Activated naive CD8-positive, alpha-beta T cell (primary cell): ENCODE data around the gene FAM209B.

Experiments used
- H3K27ac Mint-ChIP-seq: one replicate; pipeline ENCODE4 v1.8.0; 2021; ENCODE audit warnings: mixed read lengths
- H3K27me3 Mint-ChIP-seq: one replicate; pipeline ENCODE4 v1.8.0; 2021; ENCODE audit warnings: mixed read lengths
- H3K36me3 Mint-ChIP-seq: one replicate; pipeline ENCODE4 v1.8.0; 2021; ENCODE audit warnings: mixed read lengths
- H3K4me1 Mint-ChIP-seq: one replicate; pipeline ENCODE4 v1.8.0; 2021; ENCODE audit warnings: low read depth, mixed read lengths
- H3K4me3 Mint-ChIP-seq: one replicate; pipeline ENCODE4 v1.8.0; 2021; ENCODE audit warnings: mild to moderate bottlenecking, mixed read lengths
- H3K9me3 Mint-ChIP-seq: one replicate; pipeline ENCODE4 v1.8.0; 2021; ENCODE audit warnings: low read depth, mixed read lengths

Gene FAM209B

GRCh38 chr20:56565511-56565910 is 32.5 kb downstream of the FAM209B start:
- Mint-ChIP-seq H3K4me3 (no peak overlapping the region), H3K27me3 (peaks cover 5% of the 10 kb centered on the region), H3K4me1 (no peaks in the 10 kb centered on the region), H3K27ac (no peak overlapping the region), H3K36me3 (no peaks in the 10 kb centered on the region), H3K9me3 (no peaks in the 10 kb centered on the region)

- Mint-ChIP-seq H3K4me3 (no peak overlapping the region), H3K27me3 (peaks cover 7% of the 10 kb centered on the region), H3K27ac (no peak overlapping the region), H3K36me3 (no peaks in the 10 kb centered on the region), H3K4me1 (no peaks in the 10 kb centered on the region), H3K9me3 (no peaks in the 10 kb centered on the region)
Measured at GRCh38 chr20:56566621-56567020, 33.6 kb downstream of the FAM209B start.

GRCh38 chr20:56570832-56571231 is 37.8 kb downstream of the FAM209B start:
- peaks cover 14% of the 10 kb centered on the region for H3K27me3 Mint-ChIP-seq
- H3K9me3 Mint-ChIP-seq = no peaks in the 10 kb centered on the region
- H3K27ac Mint-ChIP-seq = no peak overlapping the region
- no peaks in the 10 kb centered on the region for H3K36me3 Mint-ChIP-seq
- no peak overlapping the region for H3K4me3 Mint-ChIP-seq
- H3K4me1 Mint-ChIP-seq = no peaks in the 10 kb centered on the region

GRCh38 chr20:56572172-56572571 is 39.1 kb downstream of the FAM209B start:
- Mint-ChIP-seq H3K4me3 (no peak overlapping the region), H3K4me1 (no peaks in the 10 kb centered on the region), H3K27ac (no peak overlapping the region), H3K9me3 (no peaks in the 10 kb centered on the region), H3K27me3 (peaks cover 17% of the 10 kb centered on the region), H3K36me3 (no peaks in the 10 kb centered on the region)

- Mint-ChIP-seq H3K4me3 (no peak overlapping the region), H3K4me1 (no peaks in the 10 kb centered on the region), H3K36me3 (no peaks in the 10 kb centered on the region), H3K27me3 (peaks cover 12% of the 10 kb centered on the region), H3K9me3 (no peaks in the 10 kb centered on the region), H3K27ac (no peak overlapping the region)
Measured at GRCh38 chr20:56573986-56574385, 40.9 kb downstream of the FAM209B start.

GRCh38 chr20:56574531-56575142 is 41.6 kb downstream of the FAM209B start:
- no peak overlapping the region for H3K27ac Mint-ChIP-seq
- no peaks in the 10 kb centered on the region for H3K9me3 Mint-ChIP-seq
- H3K27me3 Mint-ChIP-seq = peaks cover 12% of the 10 kb centered on the region
- no peak overlapping the region for H3K4me3 Mint-ChIP-seq
- no peaks in the 10 kb centered on the region for H3K4me1 Mint-ChIP-seq
- H3K36me3 Mint-ChIP-seq = no peaks in the 10 kb centered on the region

- no peaks in the 10 kb centered on the region for H3K9me3 Mint-ChIP-seq
- no peak overlapping the region for H3K27ac Mint-ChIP-seq
- H3K36me3 Mint-ChIP-seq = no peaks in the 10 kb centered on the region
- H3K4me3 Mint-ChIP-seq = no peak overlapping the region
- H3K4me1 Mint-ChIP-seq = no peaks in the 10 kb centered on the region
- peaks cover 12% of the 10 kb centered on the region for H3K27me3 Mint-ChIP-seq
Measured at GRCh38 chr20:56575157-56575556, 42.1 kb downstream of the FAM209B start.

- no peaks in the 10 kb centered on the region for H3K4me1 Mint-ChIP-seq
- H3K27me3 Mint-ChIP-seq = peaks cover 14% of the 10 kb centered on the region
- H3K36me3 Mint-ChIP-seq = no peaks in the 10 kb centered on the region
Measured at GRCh38 chr20:56575961-56576360, 42.9 kb downstream of the FAM209B start.

GRCh38 chr20:56579301-56579710 is 46.3 kb downstream of the FAM209B start:
- Mint-ChIP-seq H3K4me1 (no peaks in the 10 kb centered on the region), H3K9me3 (no peaks in the 10 kb centered on the region), H3K27ac (no peak overlapping the region), H3K36me3 (no peaks in the 10 kb centered on the region), H3K27me3 (peaks cover 9% of the 10 kb centered on the region), H3K4me3 (no peak overlapping the region)

More at GRCh38 chr20:56575961-56576360, 42.9 kb downstream of the FAM209B start:
- Mint-ChIP-seq H3K4me3 (no peak overlapping the region), H3K27ac (no peak overlapping the region), H3K9me3 (no peaks in the 10 kb centered on the region)

GRCh38 chr20:56580226-56580625 is 47.2 kb downstream of the FAM209B start:
- Mint-ChIP-seq H3K27me3 (peaks cover 6% of the 10 kb centered on the region), H3K27ac (no peak overlapping the region), H3K9me3 (no peaks in the 10 kb centered on the region)

GRCh38 chr20:56581701-56582100 is 48.7 kb downstream of the FAM209B start:
- H3K36me3 Mint-ChIP-seq = no peaks in the 10 kb centered on the region
- no peak overlapping the region for H3K4me3 Mint-ChIP-seq
- H3K4me1 Mint-ChIP-seq = no peaks in the 10 kb centered on the region
- peaks cover 2% of the 10 kb centered on the region for H3K27me3 Mint-ChIP-seq
- no peaks in the 10 kb centered on the region for H3K9me3 Mint-ChIP-seq
- H3K27ac Mint-ChIP-seq = no peak overlapping the region

More at GRCh38 chr20:56580226-56580625, 47.2 kb downstream of the FAM209B start:
- Mint-ChIP-seq H3K4me1 (no peaks in the 10 kb centered on the region), H3K4me3 (no peak overlapping the region), H3K36me3 (no peaks in the 10 kb centered on the region)

GRCh38 chr20:56582542-56582941 is 49.5 kb downstream of the FAM209B start:
- Mint-ChIP-seq H3K4me1 (no peaks in the 10 kb centered on the region), H3K36me3 (no peaks in the 10 kb centered on the region), H3K9me3 (no peaks in the 10 kb centered on the region), H3K27me3 (peaks cover 2% of the 10 kb centered on the region), H3K27ac (no peak overlapping the region), H3K4me3 (no peak overlapping the region)

GRCh38 chr20:56584916-56585315 is 51.9 kb downstream of the FAM209B start:
- no peaks in the 10 kb centered on the region for H3K36me3 Mint-ChIP-seq
- no peaks in the 10 kb centered on the region for H3K9me3 Mint-ChIP-seq
- H3K27ac Mint-ChIP-seq = no peak overlapping the region
- H3K4me3 Mint-ChIP-seq = no peak overlapping the region
- H3K27me3 Mint-ChIP-seq = peaks cover 3% of the 10 kb centered on the region
- H3K4me1 Mint-ChIP-seq = no peaks in the 10 kb centered on the region
